Measurements from ENCODE around the gene DCPS.

DNA sequence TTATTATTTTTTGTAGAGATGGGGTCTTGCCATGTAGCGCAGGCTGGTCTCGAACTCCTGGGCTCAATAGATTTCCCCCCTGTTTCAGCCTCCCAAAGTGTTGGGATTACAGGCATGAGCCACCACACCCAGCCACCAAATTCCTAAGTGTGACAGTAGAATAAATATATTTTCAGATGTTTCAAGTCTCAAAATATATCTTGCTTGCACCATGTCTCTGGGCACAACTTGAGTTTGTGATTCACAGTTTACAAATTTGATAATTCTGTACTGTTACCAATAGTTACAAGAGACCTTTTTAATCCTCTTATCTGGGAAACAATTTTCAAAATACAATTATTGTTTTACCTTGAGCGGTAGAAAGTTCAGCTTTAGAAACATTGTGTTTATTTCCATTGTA lies 19.1 kb downstream of the DCPS start:
- TF ChIP-seq CTCF (IDR thresholded peaks at IDR 0.05 in 2 of 3, conservative IDR thresholded peaks at IDR 0.05 in 1 of 3; ENCODE audit: borderline replicate concordance in 1 of 3, insufficient read depth in 1 of 3, low read depth in 2 of 3, low read length in 2 of 3) (no peak), EZH2 (IDR thresholded peaks at IDR 0.05) (no peak), POLR2A (IDR thresholded peaks at IDR 0.05; ENCODE audit: borderline replicate concordance, extremely low read depth, insufficient read depth, insufficient read length) (no peak)
